ENCODE results near the gene UTP20.

DNA sequence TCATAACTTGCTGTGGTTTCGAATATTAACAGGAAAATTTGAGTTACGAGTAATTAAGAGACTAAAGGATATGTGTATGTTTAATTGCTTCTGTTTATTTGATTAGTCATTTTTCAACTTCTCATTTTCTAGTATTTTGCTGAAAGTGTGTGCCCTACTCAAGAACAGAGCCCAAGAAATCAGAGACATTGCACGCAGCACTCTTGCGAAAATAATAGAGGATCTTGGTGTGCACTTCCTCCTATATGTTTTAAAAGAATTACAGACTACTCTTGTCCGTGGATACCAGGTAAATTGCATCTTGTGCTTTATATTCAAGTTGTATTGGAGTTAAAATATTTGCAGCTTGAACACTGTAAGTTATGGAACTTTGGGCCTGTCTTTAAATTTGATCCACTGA lies 76.9 kb downstream of the UTP20 start:
- TF ChIP-seq, protein P1, sequence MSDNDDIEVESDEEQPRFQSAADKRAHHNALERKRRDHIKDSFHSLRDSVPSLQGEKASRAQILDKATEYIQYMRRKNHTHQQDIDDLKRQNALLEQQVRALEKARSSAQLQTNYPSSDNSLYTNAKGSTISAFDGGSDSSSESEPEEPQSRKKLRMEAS (IDR thresholded peaks at IDR 0.05; ENCODE audit: insufficient read depth, insufficient read length) = no peak
- TF ChIP-seq, protein P2, sequence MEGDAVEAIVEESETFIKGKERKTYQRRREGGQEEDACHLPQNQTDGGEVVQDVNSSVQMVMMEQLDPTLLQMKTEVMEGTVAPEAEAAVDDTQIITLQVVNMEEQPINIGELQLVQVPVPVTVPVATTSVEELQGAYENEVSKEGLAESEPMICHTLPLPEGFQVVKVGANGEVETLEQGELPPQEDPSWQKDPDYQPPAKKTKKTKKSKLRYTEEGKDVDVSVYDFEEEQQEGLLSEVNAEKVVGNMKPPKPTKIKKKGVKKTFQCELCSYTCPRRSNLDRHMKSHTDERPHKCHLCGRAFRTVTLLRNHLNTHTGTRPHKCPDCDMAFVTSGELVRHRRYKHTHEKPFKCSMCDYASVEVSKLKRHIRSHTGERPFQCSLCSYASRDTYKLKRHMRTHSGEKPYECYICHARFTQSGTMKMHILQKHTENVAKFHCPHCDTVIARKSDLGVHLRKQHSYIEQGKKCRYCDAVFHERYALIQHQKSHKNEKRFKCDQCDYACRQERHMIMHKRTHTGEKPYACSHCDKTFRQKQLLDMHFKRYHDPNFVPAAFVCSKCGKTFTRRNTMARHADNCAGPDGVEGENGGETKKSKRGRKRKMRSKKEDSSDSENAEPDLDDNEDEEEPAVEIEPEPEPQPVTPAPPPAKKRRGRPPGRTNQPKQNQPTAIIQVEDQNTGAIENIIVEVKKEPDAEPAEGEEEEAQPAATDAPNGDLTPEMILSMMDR (IDR thresholded peaks at IDR 0.05; ENCODE audit: extremely low read depth in 1 of 2, insufficient read depth in 1 of 2, low read depth in 1 of 2, low read length in 2 of 2) = no peak
- TF ChIP-seq FOS (IDR thresholded peaks at IDR 0.05; ENCODE audit: borderline replicate concordance, insufficient read depth, low read length) = no peak
- TF ChIP-seq EZH2 (IDR thresholded peaks at IDR 0.05; ENCODE audit: borderline replicate concordance, low read depth, low read length, severe bottlenecking) = no peak

Data from endothelial cell of umbilical vein (primary cell).